ENCODE measurements around the gene DGKD.

DGKD gene

DNA sequence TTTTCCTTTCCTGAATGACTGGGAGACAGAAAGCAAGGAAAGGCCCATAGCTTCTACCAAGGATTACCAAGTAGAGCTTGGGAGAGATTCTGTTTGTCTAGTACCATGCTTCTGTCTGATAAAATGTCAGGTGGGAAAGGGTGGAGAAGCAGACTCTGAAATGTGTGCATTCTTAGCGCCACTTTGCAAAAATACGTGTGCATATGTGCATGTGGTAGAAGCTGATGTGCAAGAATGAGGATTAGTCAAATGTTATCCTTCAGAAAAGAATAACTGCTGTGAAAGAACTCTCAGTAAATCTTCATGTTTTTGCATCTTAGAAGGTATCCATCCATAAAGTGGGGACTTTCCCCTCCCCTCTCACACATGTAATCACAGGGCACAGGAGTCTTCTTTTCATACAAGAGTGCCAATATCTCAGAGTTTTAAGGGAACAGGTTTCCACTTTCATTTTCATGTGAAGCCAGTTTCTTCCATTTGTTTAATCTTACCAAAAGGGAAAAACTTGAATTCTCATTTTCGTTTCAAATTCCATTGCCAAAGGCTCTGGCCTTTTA, 15.4 kb upstream of the DGKD start:
- no peak for DNase-seq (ENCODE audit: low spot score)

DNA sequence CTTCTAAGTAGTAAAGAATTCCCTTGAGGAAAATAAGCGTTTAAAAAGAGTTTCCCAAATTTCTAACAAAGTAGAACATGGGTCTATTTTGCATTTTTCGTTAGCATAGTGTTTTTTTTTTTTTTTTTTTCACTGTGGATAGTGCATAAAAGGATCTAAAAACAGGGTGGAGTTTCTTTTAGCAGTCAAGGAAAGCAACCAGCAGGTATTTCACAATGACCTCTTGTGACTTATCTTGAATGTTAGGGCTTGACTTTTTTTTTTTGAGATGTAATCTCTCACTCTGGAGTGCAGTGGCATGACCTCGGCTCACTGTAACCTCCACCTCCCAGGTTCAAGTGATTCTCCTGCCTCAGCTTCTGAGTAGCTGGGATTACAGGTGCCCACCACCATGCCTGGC, 14.9 kb upstream of the DGKD start:
- DNase-seq (ENCODE audit: low spot score), result no peak

DNA sequence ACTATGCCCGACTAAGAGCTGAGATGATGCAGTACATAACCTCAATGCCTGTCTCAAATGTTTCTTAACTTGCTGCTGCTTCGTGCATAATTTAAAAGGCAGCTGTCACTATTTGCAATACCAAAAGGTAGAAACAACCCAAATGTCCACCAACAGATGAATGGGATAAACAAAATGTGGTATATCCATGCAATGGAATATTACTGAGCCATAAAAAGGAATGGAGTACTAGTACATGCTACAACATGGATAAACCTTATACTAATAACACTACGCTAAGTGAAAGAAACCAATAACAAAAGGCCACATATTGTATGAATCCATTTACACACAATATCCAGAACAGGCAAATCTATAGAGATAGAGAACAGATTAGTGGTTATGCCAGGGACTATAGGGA, 13.0 kb upstream of the DGKD start:
- DNase-seq (ENCODE audit: low spot score), result no peak

DNA sequence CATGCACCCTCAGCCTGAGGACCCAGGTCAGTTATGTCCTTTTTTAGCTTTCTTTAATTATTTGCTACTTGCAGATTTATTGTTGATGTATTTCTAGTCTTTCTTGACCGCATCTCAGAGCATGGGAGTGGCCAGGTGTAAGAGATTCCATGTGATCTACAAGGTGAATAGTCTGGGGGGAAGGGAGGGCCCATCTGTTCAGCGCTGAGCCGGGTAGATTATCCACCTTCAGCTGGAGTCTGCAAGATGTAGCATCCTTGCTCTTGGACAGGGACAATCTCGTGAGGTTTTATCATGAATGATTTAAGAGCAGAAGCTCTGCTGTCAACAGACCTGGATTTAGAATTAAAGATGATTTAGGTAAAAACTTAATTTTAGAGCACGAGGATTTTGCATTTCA, 12.0 kb upstream of the DGKD start:
- no peak for DNase-seq (ENCODE audit: low spot score)

DNA sequence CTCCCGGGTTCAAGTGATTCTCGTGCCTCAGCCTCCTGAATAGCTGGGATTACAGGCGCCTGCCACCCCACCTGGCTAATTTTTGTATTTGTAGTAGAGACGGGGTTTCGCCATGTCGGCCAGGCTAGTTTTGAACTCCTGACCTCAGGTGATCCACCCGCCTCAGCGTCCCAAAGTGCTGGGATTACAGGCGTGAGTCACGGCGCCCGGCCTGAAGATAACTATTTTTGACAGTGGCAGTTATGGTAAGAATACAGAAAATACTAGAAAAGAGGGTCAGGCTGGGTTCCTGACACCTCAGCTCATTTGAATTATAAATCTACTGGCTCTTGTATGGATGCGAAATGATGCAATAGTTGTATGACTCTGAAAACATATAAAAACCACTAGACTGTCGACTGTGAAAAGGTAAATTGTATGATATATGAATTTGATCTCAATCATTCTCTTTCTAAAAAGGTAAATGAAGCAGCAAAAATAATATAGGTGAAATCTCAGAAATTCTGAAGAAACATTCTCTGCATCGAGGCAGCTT, 11.1 kb upstream of the DGKD start:
- no peak for DNase-seq (ENCODE audit: low spot score)

DNA sequence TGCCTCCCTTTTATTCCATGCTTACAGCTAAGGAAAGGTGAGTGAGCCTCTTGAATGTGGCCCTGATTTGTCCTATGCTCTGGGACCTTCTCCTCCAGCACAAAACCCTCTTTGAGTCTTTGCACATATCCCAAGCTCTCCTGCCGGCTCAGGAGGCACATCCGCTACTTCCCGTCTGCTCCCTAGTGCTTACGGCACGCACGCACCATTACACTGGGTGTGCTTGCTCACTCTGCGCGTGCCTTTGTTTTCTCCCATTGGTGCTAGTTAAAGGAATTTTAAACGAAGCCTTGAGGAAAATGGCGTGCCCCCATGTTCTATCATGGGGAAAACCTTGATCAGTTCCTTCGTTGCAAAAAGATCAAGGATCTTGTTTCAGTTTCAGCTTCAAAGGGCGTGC, 7.9 kb upstream of the DGKD start:
- no peak for DNase-seq (ENCODE audit: low spot score)

DNA sequence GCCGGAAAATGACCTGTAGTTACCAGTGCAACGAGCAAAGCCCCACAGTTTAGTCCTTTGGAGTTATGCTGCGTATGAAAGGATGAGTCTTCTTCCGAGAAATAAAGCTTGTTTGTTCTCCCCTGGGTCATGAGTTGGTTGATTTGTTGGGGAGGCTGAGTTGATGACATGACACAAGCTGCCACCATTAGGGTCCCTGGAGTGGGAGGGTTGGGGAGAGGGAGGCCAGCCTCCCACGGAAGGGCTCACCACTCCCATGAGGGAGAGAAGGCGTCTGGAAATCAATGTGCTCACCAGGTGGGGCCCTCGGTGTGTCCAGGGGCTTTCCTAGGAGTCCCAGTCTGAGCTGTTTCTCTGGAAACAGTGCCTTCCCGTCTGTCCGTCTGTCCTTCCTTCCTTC, 7.4 kb upstream of the DGKD start:
- DNase-seq (ENCODE audit: low spot score), result no peak

DNA sequence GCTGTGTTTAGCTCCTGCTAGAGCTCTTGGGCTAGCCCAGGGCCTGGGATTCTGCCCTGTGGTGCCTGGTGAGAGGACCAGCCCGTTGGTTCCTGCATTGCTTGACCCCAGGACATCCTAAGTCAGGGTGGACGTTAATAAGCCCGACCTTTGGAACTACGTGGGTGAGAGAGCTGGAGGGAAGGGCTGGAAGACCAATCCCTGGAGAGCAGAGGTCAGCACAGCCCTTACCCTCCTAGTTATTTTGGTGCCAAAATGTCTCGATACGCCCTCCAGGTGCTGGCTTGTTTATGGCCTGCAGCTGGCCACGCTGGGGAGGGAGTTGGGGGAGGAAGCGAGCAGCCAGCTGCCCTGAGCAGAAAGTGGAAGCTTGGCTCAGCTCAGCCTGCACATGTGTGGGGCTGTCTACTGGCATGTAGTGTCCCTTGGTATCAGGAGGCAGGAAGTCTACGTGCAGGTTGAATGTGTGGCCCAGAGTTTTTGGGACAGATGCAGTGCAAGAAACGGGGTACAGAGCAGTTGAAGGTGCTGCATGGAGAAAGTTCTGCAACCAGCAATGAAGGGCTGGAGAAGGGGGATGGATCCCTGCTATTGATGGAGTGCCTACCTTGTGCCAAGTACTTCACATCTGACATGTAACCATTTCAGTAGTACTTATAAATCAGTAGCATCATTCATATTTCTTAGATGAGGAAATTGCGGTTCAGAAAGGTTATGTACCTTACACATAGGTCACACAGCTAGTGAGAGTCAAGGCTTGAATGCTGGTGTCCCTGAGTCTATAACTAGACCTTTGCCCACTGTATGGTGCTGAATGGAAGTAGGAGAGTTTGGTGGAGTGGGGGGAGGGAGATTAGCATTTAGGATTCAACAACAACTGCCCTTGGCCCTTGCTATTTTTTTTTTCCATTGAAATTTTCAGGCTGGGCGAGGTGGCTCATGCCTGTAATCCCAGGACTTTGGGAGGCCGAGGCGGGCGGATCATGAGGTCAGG, 5.0 kb upstream of the DGKD start:
- no peak for DNase-seq (ENCODE audit: low spot score)

DNA sequence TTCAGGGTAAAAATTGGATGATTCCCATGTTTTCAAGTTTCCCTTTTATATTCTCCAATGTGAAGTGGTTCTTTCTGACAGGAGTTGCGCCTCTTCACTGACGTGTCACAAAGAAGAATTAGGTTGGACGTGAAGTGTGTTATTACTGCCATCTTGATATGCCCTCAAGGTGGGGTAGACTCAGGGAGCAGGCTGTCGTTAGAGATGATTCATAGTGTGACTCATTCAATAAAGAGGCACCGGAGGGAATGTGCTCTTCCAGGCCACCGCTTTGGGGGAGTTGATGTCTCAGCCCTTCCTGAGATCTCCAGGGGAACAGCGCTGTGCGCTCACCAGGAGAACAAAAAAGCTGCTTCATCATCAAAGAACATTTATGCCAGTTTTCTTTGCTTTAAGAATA, 3.6 kb upstream of the DGKD start:
- peak; percentile 90 for DNase-seq (ENCODE audit: low spot score)

DNA sequence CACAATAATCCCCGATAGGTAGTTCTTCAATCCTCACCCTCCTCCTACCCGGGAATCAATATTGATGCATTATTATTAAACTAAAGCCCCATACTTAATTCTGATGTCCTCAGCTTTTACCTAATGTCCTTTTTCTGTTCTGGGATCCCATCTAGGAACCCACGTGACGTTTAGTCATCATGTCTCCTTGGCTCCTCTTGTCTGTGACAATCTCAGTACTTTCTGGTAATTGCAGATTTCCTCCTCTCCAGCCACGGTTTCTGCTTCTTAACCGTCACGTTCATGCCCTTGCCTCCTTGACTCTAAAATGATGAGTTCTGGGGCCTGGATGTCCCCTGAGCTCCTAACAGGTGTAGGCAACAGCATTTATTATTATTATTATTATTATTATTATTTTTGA, 2.9 kb upstream of the DGKD start:
- no peak for DNase-seq (ENCODE audit: low spot score)

DNA sequence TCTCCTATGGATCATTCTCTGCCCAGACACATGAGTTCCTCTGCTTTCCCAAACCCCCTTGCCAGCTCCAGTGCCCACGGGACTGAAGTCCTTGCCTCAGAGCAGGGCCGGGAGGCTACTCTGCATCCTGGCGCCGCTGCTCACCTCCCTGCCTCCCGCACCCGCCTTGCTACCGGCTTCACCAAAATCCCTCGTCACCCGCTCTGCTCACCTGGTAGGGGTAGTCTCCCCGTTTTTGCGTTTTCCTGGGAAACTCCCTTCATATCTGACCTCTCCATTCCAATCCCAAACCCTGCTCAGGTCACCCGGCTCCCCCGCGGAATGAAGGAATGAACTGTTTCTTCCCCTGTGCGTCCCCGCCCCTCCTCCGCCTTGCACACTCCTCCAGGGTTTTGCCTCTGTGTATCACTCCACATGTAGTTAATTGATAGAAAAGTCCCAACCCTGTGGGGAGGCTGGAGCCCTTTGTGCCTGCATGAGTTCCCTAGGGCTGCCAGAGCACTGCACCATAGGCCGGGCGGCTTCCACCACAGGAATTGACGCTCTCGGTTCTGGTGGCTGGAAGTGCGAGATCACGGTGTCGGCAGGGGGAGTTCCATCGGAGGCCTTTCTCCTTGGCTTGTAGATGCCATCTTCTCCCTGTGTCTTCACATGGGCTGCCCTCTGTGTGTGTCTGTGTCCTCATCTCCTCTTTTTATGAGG, 2.0 kb upstream of the DGKD start:
- DNase-seq (ENCODE audit: low spot score), result no peak

DNA sequence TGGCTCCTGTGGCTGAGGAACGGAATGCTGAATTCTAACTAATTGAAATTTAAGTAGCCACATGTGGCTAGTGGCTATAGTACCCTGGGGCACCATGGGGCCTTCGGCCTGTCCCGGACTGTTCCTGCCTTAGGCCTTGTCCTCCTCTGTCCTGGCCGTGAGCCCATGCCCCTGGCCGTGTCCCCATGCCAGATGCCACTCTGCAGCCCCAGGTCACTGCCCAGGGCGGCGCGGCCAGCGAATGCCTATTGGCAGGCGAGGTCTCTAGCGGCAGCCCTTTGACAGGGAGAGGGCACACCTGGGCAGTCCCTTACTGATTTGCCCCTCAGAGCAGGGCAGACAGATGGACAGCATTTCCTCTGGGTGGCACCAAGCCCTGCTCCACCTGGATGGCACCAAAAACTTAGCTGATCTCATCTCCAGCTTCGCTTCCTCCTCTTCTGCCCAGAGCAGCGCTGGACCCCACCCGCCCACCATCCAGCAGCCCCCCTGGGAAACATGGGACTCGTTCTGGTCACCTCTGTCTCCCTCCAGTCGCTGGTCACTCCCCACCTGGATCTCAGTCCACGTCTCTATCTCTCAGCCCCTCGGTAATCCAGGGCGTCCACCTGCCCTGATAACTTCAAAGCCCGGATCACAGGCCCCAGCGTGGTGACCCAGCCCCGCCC, 1.1 kb upstream of the DGKD start:
- DNase-seq (ENCODE audit: low spot score), result no peak

DNA sequence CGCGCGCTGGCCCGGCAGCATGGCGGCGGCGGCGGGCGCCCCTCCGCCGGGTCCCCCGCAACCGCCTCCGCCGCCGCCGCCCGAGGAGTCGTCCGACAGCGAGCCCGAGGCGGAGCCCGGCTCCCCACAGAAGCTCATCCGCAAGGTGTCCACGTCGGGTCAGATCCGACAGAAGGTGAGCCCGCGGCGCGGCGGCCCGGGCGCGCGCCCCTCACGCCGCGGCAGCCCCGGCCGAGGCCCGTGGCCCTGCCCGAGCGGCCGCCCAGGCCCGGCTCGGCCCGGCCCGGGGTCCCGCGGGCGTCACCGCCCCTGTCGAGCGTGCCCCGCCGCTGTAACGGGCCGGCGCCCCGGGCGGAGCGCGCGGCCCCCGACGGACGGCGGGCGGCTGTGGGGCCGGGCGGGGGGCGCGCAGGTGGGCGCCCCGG, 218 bp downstream of the DGKD start:
- no peak for DNase-seq (ENCODE audit: low spot score)

DNA sequence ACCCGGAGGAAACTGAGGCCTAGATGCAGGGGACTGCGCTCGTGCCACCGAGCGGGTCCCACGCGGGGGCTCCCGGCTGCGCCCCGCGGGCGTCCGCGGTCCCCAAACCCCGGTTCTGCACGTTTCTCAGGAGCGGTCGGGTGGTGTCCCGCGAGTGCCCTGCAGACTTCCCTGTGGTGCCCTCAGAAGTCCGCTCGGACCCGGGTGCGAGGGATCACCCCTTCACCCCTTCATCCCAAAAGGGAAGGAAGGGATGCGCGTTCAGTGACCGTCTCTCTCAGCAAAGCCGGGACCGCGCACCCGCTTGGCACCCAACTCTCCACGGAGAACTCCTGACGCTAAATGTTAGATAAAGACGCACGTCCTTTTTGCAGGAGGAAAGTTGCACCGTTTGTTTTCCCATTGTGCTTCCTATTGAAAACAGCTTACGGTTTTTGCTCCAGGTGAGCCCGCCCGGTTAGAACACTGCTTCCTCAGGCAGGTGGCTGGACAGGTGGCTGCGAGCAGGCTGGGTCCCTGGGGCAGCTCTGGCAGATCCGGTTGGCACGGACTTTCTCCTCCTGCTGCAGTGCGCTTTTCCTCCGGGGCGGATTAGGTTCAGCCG, 779 bp downstream of the DGKD start:
- DNase-seq (ENCODE audit: low spot score), result peak; percentile 36

DNA sequence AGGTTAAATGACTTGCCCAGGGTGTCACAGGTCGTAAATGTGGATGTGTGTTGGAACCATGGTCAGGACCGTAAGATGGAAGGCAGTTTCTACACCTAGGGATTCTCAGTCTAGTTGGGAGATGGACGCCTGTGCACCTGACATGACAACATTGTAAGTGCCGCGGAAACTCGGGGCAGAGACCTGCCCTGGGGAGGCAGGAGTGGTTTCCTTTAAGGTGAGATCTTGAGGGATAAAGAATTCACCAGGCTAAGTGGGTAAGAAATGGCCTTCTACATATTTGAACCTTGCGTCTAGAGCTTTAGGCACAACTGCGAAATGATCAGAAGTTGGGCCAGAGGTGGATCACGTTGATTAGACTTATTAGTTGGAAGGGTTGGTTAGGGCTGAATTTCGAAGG, 1.6 kb downstream of the DGKD start:
- DNase-seq (ENCODE audit: low spot score), result no peak

DNA sequence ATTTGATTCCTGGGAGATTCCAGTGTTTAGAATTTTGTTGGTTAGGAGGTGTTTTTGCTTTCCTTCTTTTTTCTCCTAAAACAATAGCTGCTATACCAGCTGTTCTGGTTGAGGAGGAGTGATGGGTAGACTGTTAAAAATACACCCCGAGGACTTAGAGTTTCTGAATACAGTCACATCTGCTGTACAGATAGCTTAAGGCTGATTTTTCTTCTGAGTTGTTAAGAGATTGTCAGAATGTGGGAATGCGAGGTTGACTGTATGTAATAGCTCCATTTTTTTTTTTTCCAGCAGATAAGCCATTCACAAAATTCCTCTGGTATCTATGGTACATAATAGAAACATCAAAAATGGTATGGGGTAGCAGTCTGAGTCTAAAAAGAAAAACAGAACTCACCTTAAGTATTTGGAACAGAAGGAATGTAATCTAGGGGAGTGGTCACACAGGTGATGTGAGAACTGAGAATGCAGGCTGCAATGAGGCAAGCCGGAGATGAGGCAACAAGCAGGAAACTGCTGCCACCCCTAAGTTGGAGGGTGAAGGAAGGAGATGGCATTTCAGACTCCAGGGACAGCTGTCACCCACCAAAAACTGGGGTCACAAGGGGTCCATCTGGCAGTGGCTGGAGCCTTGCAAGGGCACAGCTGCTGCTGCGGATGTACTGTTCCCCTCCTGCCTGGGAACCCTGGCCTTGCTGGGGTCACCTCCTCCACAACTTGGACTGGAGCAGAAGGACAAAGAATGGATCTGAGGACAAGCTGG, 2.4 kb downstream of the DGKD start:
- DNase-seq (ENCODE audit: low spot score), result no peak

DNA sequence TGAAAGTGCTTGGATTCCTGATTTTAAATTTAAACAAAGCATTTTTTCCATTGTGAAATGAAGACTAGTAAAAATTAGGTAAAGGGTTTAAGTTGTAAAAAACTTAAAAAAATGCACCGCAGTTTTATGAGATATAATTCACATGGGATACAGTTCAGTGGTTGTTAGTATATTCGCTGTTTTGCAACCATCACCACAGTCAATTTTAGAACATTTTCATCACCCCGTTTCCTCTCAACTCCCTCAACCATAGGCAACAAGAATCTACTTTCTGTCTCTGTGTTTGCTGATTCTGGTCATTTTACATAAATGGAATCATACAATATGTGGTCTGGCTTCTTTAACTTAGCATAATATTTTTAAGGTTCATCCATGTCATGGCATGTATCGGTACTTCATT, 4.0 kb downstream of the DGKD start:
- no peak for DNase-seq (ENCODE audit: low spot score)

DNA sequence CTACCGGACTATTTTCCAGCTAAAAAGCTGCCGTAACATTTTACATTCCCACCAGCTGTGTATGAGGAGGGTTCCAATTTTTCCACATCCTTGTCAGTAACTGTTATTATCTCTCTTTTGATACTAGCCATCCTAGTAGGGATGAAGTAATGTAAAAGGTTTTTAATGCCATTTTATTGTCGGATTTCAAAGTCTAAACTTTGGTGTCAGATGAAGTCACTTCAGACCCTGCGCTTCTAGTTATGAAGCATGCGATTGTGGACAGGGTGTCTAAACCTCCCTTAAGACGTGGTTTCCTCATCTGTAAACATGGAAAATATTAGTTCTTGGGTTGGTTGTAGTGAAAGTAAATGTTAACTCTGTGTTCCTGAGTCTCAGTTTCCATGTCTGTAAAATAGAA, 4.7 kb downstream of the DGKD start:
- DNase-seq (ENCODE audit: low spot score), result no peak

DNA sequence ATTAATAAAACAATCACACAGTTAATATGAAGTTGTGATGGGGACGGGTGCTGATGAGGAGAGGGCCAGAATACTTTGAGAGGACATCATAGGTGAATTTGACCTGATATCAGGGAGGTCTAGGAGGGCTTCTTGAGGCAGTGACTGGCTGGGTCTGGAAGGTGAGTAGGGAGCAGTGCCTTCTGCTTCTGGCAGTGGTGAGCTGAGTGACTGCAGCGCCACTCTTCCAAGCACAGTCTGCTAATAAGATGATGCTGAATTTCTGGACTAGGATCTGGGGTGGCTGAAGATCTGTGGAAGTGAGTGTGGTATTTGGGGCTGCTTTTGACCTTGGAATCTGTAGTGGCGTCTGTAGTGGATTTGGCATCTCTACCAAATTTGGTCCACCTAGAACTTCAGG, 5.5 kb downstream of the DGKD start:
- no peak for DNase-seq (ENCODE audit: low spot score)

DNA sequence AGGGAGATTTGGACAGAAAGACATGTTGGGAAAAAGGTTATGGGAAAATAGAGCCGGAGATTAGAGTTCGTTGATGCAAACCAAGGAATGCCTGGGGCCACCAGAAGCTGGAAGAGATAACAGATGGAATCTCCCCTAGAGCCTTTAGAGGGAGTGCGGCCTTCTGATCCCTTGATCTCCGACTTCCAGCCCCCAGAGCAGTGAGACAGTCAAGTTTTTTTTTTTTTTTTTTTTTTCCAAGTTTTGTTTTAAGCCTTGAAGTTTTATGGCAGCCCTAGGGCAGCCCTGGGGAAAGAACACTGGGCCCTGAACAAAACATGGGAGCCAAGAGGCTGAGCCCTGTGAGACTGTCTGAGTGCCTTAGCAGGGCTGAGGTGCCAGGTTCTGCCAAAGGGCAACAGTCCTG, 6.5 kb downstream of the DGKD start:
- DNase-seq (ENCODE audit: low spot score), result no peak

DNA sequence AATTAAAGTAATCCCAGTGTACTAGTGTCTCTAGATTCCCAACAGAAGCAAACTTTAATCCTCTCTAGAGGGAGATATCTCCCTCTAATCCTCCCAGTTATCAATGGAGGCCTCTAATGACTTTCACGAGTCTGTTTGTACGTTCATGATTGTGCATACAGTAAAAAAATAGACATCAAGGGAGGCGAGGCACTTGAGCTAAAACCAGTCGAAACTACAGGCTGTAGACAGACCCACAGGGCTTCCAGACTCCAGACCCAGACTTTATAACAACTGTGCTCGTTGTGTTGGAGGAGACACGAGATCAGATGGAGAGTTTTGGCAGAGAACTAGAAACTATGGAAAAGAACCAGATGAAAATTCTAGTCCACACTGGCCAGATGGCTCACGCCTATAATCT, 7.0 kb downstream of the DGKD start:
- no peak for DNase-seq (ENCODE audit: low spot score)
